ENCODE results near the gene USH2A.

The USH2A gene

DNA sequence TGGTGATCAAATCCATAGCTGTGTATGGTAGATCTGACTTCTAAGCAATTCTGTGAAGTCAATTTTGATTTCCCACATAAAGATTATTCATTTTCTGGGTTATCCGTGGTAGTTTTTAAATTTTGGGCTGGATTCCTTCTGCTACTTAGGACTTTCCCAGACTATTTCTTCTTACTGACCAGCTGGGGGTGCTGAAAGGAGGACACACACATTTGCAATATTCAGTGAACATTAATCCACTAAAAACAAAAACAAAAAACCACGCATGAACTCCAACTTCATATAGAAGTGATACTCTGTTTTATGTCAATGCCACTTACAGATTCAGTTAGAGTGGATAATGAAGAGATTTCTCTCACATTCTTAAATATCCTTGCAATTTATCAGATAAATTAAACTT lies 750.8 kb downstream of the USH2A start:
- ChIA-PET POLR2A (no interaction called here), CTCF (no interaction called here)
- TF ChIP-seq L3MBTL2 (conservative IDR thresholded peaks at IDR 0.05) (no peak), SUZ12 (IDR thresholded peaks at IDR 0.05) (no peak), NFRKB (IDR thresholded peaks at IDR 0.05) (no peak), FOXA1 (IDR thresholded peaks at IDR 0.05) (no peak), CTBP1 (IDR thresholded peaks at IDR 0.05; ENCODE audit: borderline replicate concordance) (no peak), FOXK2 (IDR thresholded peaks at IDR 0.05) (no peak), ARNT (IDR thresholded peaks at IDR 0.05) (no peak), LEF1 (IDR thresholded peaks at IDR 0.05; ENCODE audit: borderline replicate concordance) (no peak), SP1 (IDR thresholded peaks at IDR 0.05) (no peak)
- no peak for DNase-seq (ENCODE audit: extremely low spot score)

DNA sequence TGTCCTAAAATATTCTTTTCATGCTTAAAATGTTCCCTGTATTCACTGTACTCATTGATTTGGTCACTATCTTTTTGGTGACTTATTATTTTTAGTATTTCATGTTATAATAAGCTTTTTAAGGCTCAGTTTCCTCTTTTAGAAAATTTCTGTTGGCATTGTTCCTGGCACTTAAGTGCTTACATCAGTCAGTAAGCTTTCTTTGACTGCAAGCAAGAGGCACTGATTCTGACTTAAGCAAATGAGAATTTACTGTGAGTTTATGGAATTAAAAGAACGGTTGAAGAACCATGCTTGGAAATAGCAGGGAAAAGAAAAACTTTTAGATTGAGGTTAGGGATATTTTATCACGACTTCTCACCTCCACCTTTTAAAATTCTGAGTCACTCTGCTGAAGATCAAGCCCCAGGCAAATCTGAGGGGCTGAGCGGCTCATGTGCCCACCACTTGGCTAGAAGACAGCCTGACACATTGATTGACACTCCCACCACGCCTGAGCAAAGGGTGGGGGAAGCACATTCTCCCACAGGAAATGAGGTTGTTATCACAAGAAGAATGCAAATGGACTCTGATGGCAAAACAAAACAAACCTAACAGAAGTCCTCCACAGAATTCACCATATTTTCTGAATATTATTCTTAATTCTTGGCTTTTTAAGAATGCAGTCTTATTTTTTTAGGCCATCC lies 753.3 kb downstream of the USH2A start:
- TF ChIP-seq, protein P1, sequence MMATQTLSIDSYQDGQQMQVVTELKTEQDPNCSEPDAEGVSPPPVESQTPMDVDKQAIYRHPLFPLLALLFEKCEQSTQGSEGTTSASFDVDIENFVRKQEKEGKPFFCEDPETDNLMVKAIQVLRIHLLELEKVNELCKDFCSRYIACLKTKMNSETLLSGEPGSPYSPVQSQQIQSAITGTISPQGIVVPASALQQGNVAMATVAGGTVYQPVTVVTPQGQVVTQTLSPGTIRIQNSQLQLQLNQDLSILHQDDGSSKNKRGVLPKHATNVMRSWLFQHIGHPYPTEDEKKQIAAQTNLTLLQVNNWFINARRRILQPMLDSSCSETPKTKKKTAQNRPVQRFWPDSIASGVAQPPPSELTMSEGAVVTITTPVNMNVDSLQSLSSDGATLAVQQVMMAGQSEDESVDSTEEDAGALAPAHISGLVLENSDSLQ (IDR thresholded peaks at IDR 0.05): peak; percentile 29; the same call in 1 of the 2 replicates
- TF ChIP-seq FOXM1 (IDR thresholded peaks at IDR 0.05; ENCODE audit: borderline replicate concordance): no peak
- no peak for TF ChIP-seq BHLHE40 (IDR thresholded peaks at IDR 0.05; ENCODE audit: borderline replicate concordance)
- TF ChIP-seq LEF1 (IDR thresholded peaks at IDR 0.05; ENCODE audit: borderline replicate concordance): no peak
- ChIA-PET CTCF (no interaction called here), POLR2A (no interaction called here)
- DNase-seq (ENCODE audit: extremely low spot score): no peak

DNA sequence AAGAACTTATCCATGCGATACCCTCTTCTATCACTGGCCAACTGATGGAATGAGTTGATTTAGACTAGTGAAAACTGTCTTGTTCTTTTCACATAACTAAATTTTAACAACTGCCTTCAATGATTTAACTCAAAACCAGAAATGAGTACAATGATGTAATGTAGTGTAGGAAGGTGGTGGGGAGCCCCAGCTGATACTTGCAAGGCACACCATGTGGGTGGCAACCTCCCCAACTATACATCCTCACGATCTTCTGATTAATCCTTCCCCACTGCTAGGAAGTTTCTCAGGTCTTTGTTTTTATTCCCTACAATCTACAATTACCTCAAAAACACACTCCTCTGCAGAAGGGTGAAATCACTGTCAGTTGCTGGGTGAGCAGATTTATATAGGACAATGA lies 755.5 kb downstream of the USH2A start:
- no peak for DNase-seq (ENCODE audit: extremely low spot score)
- ChIA-PET CTCF (no interaction called here), POLR2A (no interaction called here)
- TF ChIP-seq L3MBTL2 (conservative IDR thresholded peaks at IDR 0.05) (no peak), FOXM1 (IDR thresholded peaks at IDR 0.05; ENCODE audit: borderline replicate concordance) (no peak), HDGF (IDR thresholded peaks at IDR 0.05; ENCODE audit: borderline replicate concordance) (no peak), ZNF384 (IDR thresholded peaks at IDR 0.05) (no peak), FOXA1 (IDR thresholded peaks at IDR 0.05) (no peak), SP1 (IDR thresholded peaks at IDR 0.05) (no peak), BHLHE40 (IDR thresholded peaks at IDR 0.05; ENCODE audit: borderline replicate concordance) (no peak), TARDBP (IDR thresholded peaks at IDR 0.05) (no peak), CTBP1 (IDR thresholded peaks at IDR 0.05; ENCODE audit: borderline replicate concordance) (no peak), SUZ12 (IDR thresholded peaks at IDR 0.05) (no peak)

DNA sequence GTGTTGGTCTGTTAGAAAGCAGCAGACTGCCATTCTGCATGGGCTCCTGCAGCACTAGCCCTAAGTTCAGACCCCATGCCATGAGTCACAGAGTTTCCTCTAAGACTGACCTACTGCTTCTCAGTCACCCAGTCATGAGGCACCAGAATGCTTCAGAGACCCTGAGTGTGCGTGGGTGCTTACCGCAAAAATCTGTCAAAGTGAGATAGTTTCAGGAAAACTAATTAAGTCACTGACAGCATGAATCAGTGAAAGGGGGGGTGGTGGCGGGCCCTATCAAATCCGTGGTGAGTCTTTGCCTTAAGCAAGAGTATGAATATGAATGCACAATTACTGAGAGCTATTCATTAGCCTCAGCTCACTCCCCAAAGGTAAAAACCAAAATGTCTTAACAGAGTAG lies 758.0 kb downstream of the USH2A start:
- ChIA-PET CTCF (no interaction called here), POLR2A (no interaction called here)
- TF ChIP-seq SP1 (IDR thresholded peaks at IDR 0.05) (no peak), SUZ12 (IDR thresholded peaks at IDR 0.05) (no peak), TARDBP (IDR thresholded peaks at IDR 0.05) (no peak), ARNT (IDR thresholded peaks at IDR 0.05) (no peak), FOXK2 (IDR thresholded peaks at IDR 0.05) (no peak), ZNF384 (IDR thresholded peaks at IDR 0.05) (no peak), FOXA1 (IDR thresholded peaks at IDR 0.05) (no peak), ELF4 (IDR thresholded peaks at IDR 0.05) (no peak), L3MBTL2 (conservative IDR thresholded peaks at IDR 0.05) (no peak), FOXM1 (IDR thresholded peaks at IDR 0.05; ENCODE audit: borderline replicate concordance) (no peak), BHLHE40 (IDR thresholded peaks at IDR 0.05; ENCODE audit: borderline replicate concordance) (no peak), LEF1 (IDR thresholded peaks at IDR 0.05; ENCODE audit: borderline replicate concordance) (no peak), CTBP1 (IDR thresholded peaks at IDR 0.05; ENCODE audit: borderline replicate concordance) (no peak), HDGF (IDR thresholded peaks at IDR 0.05; ENCODE audit: borderline replicate concordance) (no peak)
- TF ChIP-seq, protein P1 (IDR thresholded peaks at IDR 0.05): no peak
- no peak for DNase-seq (ENCODE audit: extremely low spot score)

DNA sequence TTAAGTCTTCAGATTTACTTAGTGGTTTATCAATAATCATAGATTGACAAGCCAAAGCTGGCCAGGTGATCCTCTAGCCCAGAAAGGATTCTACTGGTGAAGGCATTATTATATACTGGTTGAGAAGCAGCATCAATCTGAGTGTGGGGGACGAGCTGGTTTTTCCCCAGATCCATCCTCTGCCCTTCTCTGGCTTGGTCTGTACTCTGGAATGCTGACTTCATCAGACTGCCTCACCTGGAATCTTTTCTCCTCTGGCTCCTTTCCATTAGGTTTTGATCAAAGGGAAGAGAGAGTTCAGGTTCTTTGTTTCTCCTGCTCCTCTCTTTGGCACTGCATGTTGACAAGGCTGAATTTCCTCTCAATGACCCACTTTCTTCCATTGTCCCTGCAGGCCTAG lies 762.2 kb downstream of the USH2A start:
- DNase-seq (ENCODE audit: extremely low spot score): no peak
- CTCF ChIA-PET: no interaction called here
- TF ChIP-seq ARNT (IDR thresholded peaks at IDR 0.05): no peak
- TF ChIP-seq CTBP1 (IDR thresholded peaks at IDR 0.05; ENCODE audit: borderline replicate concordance): no peak
- no peak for TF ChIP-seq TARDBP (IDR thresholded peaks at IDR 0.05)
- TF ChIP-seq SP1 (IDR thresholded peaks at IDR 0.05): no peak
- no peak for TF ChIP-seq NFRKB (IDR thresholded peaks at IDR 0.05)
- POLR2A ChIA-PET: no interaction called here

DNA sequence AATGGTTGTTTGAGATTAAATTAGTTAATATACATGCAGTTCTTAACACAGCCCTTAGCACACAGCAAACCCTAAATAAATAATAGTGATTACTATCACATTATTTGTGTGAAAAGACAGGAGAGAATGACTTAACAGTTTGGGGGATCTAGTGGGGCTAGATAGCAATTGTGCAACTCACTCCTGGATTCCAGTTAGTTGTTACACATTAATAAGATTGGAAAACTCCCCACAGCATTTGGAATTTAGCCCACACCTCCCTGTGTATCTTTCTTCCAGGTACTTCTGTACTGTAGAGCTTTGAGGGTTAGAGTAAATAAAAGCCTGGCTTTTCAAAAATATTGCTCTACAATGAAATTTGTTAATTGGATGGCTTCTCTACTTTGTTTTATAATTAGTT lies 763.0 kb downstream of the USH2A start:
- no peak for TF ChIP-seq FOXM1 (IDR thresholded peaks at IDR 0.05; ENCODE audit: borderline replicate concordance)
- ChIA-PET CTCF (no interaction called here), POLR2A (no interaction called here)
- DNase-seq (ENCODE audit: extremely low spot score): no peak

DNA sequence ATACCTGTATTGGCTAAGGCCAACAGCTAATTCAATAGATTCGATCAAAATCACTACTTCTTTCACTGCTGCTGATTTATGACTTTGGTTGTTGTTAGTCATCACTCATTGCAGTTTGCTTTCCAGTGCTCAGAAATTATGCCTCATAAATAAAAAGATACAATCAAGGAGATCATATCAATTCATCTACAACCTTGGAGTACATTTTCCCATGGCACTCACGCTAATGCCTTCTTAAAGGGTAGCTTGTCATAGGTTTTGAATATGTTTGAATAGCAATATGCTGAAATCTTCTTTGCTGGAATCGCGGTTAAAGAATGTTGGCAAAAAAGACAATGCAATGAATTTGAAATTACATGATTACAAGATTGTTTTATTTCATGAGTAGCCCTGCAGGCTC lies 766.2 kb downstream of the USH2A start:
- no peak for TF ChIP-seq HDGF (IDR thresholded peaks at IDR 0.05; ENCODE audit: borderline replicate concordance)
- no peak for TF ChIP-seq L3MBTL2 (conservative IDR thresholded peaks at IDR 0.05)
- TF ChIP-seq SP1 (IDR thresholded peaks at IDR 0.05): no peak
- TF ChIP-seq FOXA1 (IDR thresholded peaks at IDR 0.05): no peak
- TF ChIP-seq NFRKB (IDR thresholded peaks at IDR 0.05): no peak
- TF ChIP-seq BHLHE40 (IDR thresholded peaks at IDR 0.05; ENCODE audit: borderline replicate concordance): no peak
- TF ChIP-seq, protein P1 (IDR thresholded peaks at IDR 0.05): no peak
- TF ChIP-seq ARNT (IDR thresholded peaks at IDR 0.05): no peak
- TF ChIP-seq ELF4 (IDR thresholded peaks at IDR 0.05): no peak
- TF ChIP-seq ZNF384 (IDR thresholded peaks at IDR 0.05): no peak
- no peak for TF ChIP-seq CTBP1 (IDR thresholded peaks at IDR 0.05; ENCODE audit: borderline replicate concordance)
- no peak for TF ChIP-seq LEF1 (IDR thresholded peaks at IDR 0.05; ENCODE audit: borderline replicate concordance)
- TF ChIP-seq FOXM1 (IDR thresholded peaks at IDR 0.05; ENCODE audit: borderline replicate concordance): no peak
- no peak for TF ChIP-seq TARDBP (IDR thresholded peaks at IDR 0.05)
- TF ChIP-seq FOXK2 (IDR thresholded peaks at IDR 0.05): no peak
- no peak for DNase-seq (ENCODE audit: extremely low spot score)
- ChIA-PET CTCF (no interaction called here), POLR2A (no interaction called here)

Data from HEK293T (cell line).